MV-4-11 (cell line): ENCODE data around the gene CERKL.
A peak's percentile ranks its signal among the peaks of the same experiment; 100 is the strongest.

Experiments
- DNase-seq: peaks from one replicate; lab custom pipeline; 2025; lab: John Stamatoyannopoulos, UW

The CERKL gene

DNA sequence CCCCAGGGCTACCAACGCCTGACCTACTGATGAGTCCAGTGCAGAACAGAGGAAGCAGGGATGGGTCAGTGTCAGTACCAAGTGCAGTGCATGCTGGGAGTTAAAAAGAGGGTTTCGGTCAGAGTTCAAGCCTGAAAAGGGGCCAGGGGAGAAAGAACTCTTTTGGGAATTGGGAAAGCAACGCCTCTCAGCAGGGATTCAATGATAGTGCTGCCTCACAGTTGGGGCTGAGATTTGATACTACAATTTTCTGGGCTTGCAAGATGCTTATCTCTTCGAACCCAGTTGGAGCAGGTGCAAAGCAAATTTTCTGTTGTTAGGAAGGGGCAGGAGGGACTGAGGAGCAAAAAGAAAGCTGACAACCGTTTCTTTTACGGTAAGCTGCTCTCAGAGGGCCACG is 82.6 kb downstream of the CERKL start:
- DNase-seq: no peak

DNA sequence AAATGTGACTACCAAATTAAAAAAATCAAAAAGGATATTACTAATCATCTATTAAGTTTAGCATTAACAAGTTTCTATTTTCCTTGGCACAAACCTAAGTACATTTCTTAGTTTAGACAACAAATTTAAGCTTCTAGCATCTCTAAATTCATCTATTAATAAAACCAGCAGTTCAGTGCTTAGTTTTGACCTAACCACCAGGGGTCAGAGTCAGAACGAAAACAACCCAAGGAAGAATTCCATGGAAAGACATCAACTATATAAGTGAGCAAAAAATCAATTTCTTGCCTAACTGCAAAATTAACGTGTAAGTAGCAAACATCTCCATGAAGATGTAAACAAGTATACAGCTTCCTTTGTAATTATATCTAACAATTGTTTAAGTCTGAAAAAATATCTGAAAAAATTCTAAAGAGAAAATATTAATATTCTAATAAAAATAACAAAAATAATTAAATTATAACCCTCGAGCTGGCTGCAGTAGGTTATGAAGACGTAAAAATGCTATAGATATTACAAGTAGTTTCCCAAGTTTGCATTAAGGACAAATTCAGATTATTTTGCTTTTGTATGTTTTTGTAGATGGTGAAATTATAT is 83.7 kb downstream of the CERKL start:
- peak; percentile 38 for DNase-seq

GRCh38 chr2:181570833-181571661 is 85.9 kb downstream of the CERKL start:
- no peak for DNase-seq

- no peak for DNase-seq
Measured at GRCh38 chr2:181570059-181570458, 86.8 kb downstream of the CERKL start.

DNA sequence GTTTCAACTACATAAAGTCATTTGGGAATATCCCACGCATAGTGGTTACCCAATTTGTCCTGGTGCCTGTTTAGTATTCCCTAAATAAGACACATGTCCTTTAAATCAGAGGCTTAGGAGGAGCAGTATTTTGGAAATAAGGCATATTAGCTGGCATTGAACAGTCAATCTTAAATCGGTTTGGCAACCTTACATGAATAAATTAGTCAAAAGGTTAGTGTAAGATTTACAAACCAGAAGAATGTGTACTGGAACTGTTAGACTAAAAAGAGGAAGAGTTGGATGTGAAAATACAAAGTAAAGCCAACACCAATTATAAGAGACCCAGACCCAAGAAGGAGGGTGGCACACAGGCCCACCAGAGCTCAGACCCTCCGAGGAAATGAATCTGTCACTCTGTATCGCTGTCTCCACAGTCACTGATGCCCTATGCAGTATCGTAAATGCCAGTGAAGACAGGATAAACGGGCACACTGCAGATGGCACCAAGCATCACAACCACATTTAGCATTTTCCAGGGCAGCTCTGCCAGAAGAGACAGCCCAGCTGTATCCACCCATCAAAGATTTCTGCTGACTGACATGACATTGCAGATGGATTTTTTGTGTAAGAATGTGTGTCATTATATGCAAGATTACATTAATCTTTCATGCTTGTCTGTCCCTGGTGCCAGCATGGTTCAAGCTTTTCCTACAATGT is 90.4 kb downstream of the CERKL start:
- no peak for DNase-seq

DNA sequence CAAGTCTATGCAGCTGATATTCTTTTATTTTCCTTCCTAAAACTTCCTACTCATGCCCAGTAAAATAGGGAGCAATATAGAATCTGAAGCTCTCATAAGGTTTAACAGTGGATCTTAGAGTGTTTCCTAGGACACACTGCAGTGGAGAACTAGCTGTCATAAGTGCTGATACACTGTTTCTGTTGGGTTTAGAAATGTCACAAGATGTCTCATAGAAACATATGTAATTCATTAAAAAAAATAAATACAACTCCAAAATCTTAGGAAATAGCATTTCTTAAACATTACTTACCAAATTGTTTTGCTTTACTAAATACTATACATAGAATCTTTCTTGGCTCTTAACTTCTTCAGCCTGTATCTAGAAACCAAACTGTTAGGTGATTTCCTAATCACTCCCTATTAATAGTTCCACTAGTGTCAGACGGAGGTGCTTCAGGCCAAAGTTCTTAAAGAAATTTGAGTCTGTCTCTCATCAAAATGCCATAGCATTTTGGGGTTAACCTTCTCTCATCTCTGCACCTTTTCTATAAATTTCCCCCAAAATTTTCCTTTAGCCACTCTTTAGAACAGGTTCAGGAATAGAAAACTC is 93.7 kb downstream of the CERKL start:
- no peak for DNase-seq

DNA sequence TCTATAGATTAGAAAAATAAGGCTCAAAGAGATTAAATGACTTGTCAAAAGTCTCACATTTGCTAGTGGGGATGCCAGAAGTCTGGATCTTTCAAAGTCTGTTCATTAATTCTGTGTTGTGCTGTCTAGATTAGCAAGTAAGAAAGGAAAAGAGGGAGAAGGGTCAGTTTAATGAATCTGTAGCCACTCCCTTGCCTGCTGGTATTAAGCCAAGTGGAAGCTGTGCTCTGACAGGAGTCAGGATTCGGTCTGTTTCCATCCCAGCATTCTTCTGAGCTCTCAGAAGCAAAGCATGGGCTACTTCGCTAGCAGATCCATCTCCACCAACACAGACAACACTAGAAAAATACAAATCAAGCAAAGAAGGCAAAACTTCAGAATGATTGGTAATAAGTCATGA is 98.5 kb downstream of the CERKL start:
- no peak for DNase-seq

DNA sequence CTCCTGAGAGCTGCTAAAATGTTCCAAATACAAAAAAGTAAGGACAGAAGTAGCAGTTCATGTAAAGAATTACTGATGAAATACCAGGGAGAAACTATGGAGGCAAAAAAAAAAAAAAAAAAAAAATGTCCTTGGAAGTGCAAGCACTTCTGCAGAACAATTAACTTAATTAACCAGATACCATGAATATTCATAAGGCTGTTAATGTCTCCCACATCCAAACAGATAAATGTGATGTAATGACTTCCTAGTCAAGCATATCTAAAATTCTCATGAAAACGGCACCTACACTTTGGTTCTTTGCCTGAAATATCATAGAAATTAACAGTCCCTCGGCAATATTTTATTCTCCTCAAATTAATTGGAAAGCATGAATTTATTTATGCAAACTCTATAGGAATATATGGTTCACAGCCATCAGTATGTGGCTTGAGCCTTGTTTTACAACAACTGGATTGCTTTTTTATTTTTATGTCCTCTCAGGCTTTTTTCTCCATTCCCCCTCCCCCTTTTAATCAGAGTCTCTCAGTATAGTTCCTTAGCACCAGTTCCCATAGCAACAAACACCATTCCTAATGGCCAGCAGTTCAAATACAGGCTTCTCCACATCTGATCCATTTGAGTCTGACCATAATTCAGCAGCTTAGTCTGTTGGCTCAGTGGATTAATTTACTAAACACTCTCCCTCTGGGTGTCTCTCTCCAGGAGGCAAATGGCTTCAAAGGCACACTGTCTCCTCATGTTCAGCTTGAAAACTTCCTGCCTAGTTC is 102.7 kb downstream of the CERKL start:
- no peak for DNase-seq

GRCh38 chr2:181553244-181553643 is 103.7 kb downstream of the CERKL start:
- no peak for DNase-seq

DNA sequence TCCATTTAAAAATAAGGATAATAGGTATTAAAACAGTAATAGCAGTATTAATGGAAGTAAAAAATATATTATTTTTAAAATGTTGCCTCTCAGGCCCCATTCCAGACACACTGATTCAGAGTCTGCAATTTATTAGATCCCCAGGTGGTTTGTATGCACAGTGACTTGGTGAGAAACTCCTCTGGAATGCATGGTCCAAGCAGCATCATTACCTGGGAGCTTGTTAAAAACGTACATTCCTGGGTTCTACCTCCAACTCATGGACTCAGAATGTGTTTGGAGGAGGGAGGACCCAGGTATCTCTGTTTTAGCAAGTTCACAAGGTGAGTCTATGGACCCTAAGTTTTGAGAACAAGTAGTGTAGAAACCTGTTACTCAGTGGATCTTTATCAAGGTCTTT is 104.1 kb downstream of the CERKL start:
- DNase-seq: no peak

DNA sequence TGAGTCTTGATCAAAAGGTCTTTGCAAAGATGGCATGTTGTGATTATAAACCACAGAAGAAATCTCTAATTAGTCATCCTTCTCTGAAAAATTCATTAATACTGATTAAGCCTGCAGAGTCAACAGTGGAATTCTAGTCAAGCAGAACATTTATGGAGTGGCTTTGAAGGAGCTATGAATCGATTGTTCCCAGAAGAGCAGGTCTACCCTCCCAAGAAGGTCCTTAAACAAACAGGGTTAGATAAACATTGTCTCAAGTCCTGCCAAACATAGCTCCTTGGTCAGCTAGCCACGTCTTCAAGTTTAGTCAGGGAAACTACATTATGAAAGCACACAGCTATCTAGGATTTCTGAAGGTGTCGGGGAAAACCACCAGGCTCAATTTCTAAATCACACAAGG is 110.8 kb downstream of the CERKL start:
- no peak for DNase-seq

GRCh38 chr2:181542170-181542569 is 114.7 kb downstream of the CERKL start:
- no peak for DNase-seq

GRCh38 chr2:181540421-181540820 is 116.5 kb downstream of the CERKL start:
- DNase-seq: no peak

GRCh38 chr2:181536730-181537129 is 120.2 kb downstream of the CERKL start:
- DNase-seq: no peak

GRCh38 chr2:181528441-181528840 is 128.5 kb downstream of the CERKL start:
- DNase-seq: no peak

- DNase-seq: no peak
Measured at GRCh38 chr2:181527058-181527457, 129.8 kb downstream of the CERKL start.

DNA sequence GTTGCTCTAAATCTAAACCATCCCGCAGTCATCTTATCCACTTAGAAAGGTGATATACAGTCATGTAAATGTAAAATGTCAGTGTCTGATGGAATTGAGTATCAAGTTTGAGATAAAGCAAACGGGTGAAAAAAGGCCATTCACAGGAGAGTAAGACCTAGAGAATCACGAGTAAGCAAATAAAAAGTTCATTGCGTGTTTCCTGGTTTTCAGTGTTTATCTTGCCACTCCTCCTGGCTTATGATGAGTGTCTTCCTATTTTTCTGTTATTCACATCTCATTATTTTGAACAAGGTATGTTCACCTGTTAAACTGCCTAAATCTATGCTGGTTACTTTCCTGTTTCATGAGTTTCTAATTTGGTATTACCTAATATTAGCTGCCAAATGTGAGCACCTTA is 130.9 kb downstream of the CERKL start:
- DNase-seq: no peak

DNA sequence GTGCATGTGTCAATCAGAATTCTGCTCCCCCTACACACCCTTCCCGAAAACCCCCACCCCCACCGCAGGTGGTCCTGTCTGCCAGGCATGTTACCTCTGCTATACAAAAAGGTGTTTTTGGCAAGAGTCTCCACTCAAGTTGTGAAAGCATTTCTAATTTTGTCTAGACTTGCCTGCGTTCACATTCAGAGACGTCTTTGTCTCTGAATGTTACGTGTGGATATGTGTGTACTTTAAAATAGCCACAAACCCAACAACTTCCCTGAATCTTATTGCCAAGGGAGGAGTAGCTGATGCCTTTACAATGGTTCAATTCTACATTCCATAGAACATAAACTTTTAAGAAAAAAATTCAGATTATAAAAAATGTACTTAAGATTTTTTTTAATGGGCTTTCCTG is 133.1 kb downstream of the CERKL start:
- DNase-seq: no peak

- no peak for DNase-seq
Measured at GRCh38 chr2:181520253-181520652, 136.7 kb downstream of the CERKL start.

DNA sequence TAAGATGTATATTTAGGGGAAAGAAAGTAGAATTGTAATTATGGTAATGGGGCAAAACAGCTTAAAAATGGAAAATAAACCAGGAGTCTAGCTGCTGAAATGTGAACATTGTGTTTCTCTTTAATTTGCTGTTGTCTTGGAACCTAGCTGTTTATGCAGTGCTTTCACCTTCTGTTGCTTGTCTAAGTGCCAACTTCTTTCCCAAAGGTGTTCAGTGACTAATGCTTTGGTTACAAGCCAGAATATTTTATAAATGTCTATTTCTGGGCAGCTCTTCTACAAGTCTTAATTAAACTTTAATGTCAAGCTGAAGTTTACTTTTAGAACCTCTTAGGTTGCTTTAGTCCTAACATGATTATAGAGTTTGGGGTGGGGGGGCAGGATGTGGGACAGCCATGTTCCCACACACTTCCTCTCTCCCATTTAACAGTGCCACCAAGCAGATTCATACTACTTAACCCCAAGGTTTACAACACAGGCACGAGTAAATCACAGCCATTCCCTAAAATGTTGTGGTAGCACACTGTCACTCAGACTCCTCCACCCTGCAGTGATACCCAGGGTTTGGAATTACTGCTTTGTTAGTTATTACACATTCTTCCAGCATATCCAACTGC is 139.1 kb downstream of the CERKL start:
- no peak for DNase-seq

- DNase-seq: no peak
Measured at GRCh38 chr2:181516992-181517391, 139.9 kb downstream of the CERKL start.

- no peak for DNase-seq
Measured at GRCh38 chr2:181515719-181516118, 141.2 kb downstream of the CERKL start.
